Stimulated activated CD8-positive, alpha-beta memory T cell treated with anti-CD3 and anti-CD28 coated beads, Interleukin-15, amount 100 ng/mL, for 4 hours (primary cell): Measurements from ENCODE around the gene ATP2B3.

Experiments used
- DNase-seq, 2 donors: peaks; one replicate each; pipeline ENCODE4 v3.0.0-alpha.2; 2020; ENCODE audit warnings: low read depth in 2 of 2

Gene ATP2B3

GRCh38 chrX:153488231-153488914 lies 29.1 kb upstream of the ATP2B3 start:
- no peak for DNase-seq

- DNase-seq, result no peak
These were observed 27.1 kb upstream of the ATP2B3 start for GRCh38 chrX:153490217-153490930.

GRCh38 chrX:153491351-153491914 lies 26.0 kb upstream of the ATP2B3 start:
- no peak for DNase-seq

GRCh38 chrX:153491918-153492317 lies 25.5 kb upstream of the ATP2B3 start:
- DNase-seq, result no peak

GRCh38 chrX:153492543-153492942 lies 24.9 kb upstream of the ATP2B3 start:
- no peak for DNase-seq

GRCh38 chrX:153493085-153493484 lies 24.4 kb upstream of the ATP2B3 start:
- no peak for DNase-seq

- DNase-seq, result no peak
These were observed 23.4 kb upstream of the ATP2B3 start for GRCh38 chrX:153494061-153494460.

- no peak for DNase-seq
These were observed 22.7 kb upstream of the ATP2B3 start, which contains the start of gene BGN for GRCh38 chrX:153494541-153495361. BGN (plus strand) TSS chrX:153494980; CDS start chrX:153504632, 9,652 bp downstream.

GRCh38 chrX:153495362-153495751 lies 22.1 kb upstream of the ATP2B3 start:
- no peak for DNase-seq

- DNase-seq, result no peak
These were observed 21.4 kb upstream of the ATP2B3 start for GRCh38 chrX:153495903-153496589.

- no peak for DNase-seq
These were observed 20.9 kb upstream of the ATP2B3 start for GRCh38 chrX:153496590-153496959.

GRCh38 chrX:153498453-153498852 lies 19.0 kb upstream of the ATP2B3 start:
- DNase-seq, result no peak

- DNase-seq, result no peak
These were observed 18.1 kb upstream of the ATP2B3 start for GRCh38 chrX:153499341-153499740.

- no peak for DNase-seq
These were observed 17.6 kb upstream of the ATP2B3 start for GRCh38 chrX:153499876-153500275.

GRCh38 chrX:153500676-153501280 lies 16.7 kb upstream of the ATP2B3 start:
- no peak for DNase-seq

- DNase-seq, result no peak
These were observed 15.9 kb upstream of the ATP2B3 start for GRCh38 chrX:153501530-153501929.

GRCh38 chrX:153502131-153502530 lies 15.3 kb upstream of the ATP2B3 start:
- DNase-seq, result no peak

- DNase-seq, result no peak
These were observed 14.6 kb upstream of the ATP2B3 start for GRCh38 chrX:153502796-153503195.

GRCh38 chrX:153504445-153505016 lies 12.9 kb upstream of the ATP2B3 start:
- no peak for DNase-seq

- no peak for DNase-seq
These were observed 12.1 kb upstream of the ATP2B3 start for GRCh38 chrX:153505361-153505760.
